Fibroblast of skin of right quadriceps (primary cell): ENCODE data around the gene BACH1.
"Not testable (repeated sequence)": the region's sequence is repeated elsewhere in the genome, so short reads cannot be mapped to it uniquely, and the experiment has no call there.

Source experiments
- DNase-seq: peaks from one replicate; pipeline ENCODE4 v3.0.0-alpha.2; 2013

BACH1 gene

DNA sequence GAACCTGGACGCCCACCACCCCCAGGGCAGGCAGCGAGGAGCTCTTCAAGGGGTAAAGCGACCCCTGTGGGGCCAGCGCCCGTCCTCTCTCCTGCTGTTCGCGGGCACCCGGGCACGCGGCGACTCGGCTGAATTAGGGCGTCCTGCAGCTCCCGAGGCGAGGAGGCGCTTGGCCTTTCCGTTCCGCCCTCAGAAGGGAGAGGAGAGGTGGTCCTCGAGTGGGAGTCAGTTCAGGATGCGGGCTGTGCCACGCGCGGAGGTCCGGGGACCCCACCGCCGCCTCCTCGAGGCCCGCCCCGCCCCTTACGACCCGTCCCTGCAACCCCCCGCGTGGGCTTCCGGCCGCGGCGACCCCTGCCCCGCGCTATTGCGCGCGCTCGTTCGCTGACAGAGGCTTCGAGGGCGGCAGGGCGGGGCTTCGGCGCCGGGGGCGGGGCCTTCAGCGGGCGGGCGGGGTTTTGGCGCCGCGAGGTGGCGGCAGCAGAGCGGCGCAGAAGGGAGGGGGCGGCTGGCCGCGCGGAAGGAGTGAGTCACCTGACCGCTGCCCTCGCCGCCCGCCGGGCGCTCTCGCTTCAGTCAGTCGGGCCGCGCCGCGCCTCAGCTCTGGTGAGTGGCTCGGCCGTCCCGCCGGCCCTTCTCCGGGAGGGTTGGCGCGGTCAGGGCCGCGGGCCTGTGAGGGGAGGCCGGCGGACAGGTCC, at the start of gene BACH1:
Gene BACH1 (plus strand): TSS at position 575 of the 698 bp plus-strand sequence. CDS start 22,359 bp downstream, outside the sequence.
- DNase-seq = peak; percentile 90

DNA sequence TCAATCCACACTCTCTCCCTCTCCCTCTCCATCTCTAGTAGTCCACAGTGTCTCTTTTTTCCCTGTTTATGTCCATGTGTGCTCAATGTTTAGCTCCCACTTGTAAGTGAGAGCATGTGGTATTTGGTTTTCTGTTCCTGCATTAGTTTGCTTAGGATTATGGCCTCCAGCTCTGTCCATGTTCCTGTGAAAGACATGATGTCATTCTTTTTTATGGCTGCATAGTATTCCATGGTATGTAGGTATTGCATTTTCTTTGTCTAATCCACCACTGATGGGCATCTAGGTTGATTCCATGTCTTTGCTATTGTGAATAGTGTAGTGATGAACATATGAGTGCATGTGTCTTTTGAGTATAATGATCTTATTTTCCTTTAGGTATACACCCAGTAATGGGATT, 49.4 kb upstream of the BACH1 start:
- not testable (repeated sequence) for DNase-seq

DNA sequence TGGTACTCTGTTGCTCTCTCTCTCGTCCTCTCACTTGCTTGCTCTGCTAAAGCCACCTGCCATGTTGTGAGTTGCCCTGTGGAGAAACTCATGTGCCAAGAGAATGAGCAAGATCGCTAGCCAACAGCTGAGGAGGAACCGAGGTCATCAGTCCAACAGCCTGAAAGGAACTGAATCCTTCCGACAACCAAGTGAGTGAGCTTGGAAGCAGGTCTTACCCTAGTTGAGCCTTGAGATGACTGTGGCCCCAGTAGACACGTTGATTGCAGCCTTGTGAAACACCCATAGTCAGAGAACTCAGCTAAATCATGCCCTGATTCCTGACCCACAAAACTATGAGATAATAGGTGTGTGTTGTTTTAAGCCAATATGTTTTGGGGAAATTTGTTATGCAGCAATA, 48.1 kb upstream of the BACH1 start:
- DNase-seq = no peak

DNA sequence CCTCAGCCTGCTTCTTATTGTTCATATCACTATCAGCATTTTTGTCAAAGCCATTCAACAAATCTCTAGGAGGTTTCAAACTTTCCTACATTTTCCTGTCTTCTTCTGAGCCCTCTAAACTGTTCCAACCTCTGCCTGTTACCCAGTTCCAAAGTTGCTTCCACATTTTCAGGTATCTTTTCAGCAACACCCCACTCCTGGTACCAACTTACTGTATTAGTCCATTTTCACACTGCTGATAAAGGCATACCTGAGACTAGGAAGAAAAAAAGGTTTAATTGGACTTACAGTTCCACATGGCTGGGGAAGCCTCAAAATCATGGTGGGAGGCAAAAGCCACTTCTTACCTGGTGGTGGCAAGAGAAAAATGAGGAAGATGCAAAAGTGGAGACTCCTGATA, 44.9 kb upstream of the BACH1 start:
- DNase-seq = not testable (repeated sequence)

DNA sequence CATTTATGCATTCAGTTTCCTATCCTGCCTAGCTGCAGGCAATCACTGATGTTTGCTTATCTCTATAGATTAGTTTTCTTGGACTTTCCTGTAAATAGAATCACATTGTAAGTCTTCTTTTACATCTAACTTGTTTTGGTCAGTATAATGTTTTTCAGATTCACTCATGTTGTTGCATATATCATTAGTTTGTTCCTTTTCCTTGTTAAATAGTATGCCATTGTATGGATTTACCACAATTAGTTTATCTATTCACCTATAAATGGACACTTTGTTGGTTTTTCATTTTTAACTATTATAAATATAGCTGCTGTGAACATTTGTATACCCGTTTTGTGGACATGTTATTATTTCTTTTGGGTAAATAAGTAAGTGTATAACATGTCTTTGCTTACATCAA, 44.2 kb upstream of the BACH1 start:
- no peak for DNase-seq

DNA sequence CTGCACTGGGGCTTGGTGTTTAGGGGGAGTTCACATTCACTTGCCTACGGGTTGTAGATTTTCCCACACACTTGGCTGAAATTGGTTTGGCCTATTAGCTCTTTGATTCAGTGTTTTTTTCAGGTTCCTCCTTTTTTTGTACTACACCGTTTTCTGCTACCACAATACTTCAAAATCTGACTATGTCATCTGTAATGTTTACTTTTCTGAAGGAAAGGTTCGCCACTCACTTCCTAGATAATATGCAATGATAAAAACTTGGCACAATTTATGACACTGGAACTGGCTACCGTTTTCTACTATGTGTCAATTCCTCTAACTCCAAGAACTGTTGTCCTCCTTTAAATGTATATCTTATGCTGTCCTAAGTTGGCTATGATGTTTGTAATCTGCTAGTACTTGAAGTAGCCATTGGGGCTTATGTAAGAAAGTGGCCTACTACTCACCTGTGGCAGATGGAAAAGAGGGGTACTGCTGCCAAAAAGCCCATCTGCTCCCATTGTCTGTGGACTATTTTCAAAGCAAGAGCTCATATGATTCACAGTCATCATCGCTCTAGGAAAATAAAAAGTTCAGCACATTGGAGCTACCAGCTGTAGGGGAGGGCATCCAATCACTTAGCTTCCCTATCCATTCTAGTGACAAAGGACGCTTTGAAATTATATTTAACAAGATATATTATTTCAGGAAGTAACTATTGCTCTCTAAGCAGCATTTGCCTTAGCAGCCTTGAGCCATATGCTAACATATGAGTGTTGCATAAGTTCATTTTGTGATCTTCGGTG, 42.4 kb upstream of the BACH1 start:
- DNase-seq = no peak

DNA sequence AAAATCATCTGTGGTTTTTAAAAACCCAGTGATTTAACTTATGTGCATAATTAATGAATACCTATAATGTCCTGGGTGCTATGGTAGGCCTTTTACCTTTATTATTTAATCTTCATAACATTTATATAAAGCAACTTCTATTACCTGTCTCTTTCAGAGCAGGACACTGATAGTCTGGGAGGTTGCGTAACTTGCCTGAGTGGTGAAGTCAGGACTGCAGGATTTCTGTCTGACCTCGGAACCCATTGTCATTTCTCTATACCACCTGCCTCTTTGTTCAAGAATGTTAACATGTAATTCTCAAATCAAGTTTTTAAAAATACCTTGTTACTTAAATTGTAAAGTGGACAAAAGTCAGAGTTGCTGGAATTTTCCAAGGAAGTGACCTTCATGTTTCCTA, 41.0 kb upstream of the BACH1 start:
- no peak for DNase-seq

DNA sequence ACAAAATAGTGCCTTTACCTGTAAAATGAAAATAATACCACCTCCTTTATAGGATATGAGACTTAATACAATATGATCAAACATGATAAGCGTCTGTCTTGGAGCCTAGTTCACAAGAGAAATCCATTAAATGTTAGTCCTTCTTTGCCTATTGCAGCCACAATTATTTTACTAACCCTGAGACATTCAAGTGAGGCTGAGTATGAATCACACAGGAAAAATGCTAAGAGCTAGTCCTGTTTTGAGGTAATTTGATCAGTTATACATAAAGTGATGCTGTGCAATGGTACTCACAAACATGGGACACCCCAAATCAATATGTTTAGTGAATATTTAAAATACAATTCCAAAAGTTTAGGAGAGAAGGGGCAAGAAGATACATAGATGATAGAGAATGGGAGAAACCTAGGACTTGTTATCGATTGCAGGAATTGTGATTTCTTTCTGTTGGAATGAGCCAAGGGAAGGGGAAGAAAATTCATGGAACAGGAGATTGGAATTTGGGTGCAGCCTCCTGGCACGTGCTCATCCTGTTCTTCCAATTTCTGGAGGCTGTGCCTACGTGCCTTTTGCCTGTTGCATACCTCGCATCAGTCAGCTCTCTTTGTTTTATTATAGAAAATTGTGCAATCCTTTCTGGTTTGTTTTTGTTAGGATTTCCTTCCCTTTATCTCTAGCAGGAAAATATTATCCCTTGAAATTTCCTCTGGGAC, 39.9 kb upstream of the BACH1 start:
- peak; percentile 90 for DNase-seq

DNA sequence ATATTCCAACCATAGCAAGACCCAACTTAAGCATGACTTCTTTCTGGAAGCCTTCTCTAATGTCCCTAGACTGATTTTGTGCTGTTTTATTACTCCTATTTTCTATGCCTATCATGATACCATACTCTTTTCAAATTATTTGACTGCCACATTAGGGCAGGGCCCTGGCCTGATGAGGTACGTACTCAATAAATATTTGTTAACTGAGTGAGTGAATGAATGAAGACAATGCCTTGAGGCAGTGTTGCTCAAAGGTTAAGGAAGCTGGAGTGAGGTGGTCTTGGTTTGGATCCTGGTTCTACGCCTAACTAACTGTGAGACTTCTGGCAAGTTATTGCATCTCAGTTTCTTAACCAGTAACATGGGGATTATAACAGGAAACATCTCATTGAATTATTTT, 38.3 kb upstream of the BACH1 start:
- DNase-seq = no peak

DNA sequence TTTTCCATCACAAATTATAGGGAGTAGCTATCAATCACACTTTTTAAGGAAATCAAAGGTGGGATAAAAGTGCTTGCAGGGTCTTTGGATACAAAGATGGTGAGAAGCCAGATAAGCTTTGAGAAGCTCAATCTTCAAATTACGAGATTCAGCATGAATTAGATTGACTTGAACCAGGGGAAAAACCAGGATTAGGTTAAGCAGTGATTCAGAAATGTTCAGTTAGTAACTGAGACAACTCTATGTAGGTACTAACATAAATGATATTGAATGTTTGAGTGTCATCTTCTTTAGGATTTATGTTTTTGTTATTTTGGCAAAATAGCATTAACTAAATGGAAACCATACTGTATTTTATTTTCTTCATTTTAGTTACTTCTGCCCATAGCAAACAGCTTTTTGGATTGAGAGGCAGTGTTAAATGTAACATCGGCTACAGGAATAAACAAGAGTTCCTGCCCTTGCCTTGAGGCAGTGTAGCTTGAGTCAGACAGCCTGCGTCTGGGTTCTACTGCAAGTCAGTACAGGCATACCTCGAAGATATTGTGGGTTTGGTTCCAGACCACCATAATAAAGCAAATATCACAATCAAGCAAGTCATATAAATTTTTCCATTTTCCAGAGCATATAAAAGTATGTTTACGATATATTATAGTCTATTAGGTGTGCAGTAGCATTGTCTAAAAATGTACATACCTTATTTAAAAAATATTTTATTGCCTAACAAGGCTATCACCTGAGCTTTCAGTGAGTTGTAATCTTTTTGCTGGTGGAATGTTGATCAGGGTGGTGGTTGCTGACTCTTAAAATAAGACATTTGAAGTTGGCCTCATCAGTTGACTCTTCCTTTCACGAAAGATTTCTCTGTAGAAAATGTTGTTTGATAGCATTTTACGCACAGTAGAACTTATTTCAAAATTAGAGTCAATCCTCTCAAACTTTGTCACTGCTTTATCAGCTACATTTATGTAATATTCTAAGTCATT, 36.9 kb upstream of the BACH1 start:
- no peak for DNase-seq

DNA sequence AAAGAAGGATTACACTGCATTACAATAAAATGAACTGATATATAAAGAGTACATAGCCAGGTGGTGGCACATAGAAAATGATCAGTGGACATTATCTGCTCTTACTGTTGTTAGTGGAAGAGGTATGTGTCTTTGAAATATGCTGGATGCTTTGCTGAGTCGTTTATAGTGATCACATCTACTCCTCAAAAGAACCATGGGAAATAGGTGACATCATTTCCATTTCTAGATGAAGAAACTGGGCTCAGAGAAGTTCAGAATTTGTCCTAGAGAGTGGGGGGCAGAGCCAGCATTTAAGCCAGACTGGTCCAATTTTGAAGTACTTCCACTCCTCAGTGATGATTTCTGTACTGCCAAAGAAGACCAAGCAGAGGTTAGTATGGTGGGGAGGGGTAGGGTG, 34.0 kb upstream of the BACH1 start:
- peak; percentile 19 for DNase-seq

DNA sequence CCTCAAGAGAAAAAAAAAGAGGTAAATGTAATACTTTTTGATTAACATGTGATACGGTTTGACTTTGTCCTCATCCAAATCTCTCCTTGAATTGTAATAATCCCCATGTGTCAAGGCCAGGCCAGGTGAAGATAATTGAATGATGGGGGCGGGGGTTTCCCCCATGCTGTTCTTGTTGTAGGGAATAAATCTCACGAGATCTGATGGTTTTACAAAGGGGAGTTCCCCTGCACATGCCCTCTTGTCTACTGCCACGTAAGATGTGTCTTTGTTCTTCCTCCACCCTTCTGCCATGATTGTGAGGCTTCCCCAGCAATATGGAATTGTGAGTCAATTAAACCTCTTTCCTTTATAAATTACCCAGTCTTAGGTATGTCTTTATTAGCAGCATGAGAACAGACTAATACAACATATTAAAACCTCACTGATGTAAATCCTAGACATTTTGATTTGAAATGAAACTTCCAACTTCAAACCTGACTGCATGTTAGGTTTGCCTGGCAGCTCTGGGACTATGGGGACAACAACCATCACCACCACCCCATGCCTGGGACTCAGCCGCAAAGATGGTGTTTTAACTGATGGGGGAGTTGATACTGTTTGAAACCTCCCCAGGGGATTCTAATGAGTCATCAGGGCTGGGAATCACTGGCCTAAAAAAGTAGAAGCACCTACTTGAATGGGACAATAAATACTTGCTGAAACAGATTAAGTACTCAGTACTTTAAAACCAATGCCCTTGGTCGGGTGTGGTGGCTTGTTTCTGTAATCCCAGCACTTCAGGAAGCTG, 32.8 kb upstream of the BACH1 start:
- DNase-seq = peak; percentile 30

DNA sequence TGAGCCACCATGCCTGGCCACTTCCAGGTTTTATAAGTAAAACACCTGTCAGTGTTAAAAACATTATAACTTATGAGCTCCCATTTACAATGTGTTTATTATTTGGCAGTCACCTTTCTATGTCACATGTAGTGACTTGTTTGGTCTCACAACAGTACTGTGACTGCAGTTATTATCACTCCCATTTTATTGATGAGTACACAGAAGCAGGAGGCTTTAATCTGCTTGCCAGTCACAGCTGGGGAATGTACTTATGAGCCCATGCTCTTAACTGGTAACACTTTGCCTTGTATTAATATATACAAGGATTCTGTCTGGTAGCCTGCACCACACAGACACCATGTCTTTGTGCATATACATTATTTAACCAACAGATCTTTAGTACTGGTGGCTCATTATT, 31.1 kb upstream of the BACH1 start:
- no peak for DNase-seq

DNA sequence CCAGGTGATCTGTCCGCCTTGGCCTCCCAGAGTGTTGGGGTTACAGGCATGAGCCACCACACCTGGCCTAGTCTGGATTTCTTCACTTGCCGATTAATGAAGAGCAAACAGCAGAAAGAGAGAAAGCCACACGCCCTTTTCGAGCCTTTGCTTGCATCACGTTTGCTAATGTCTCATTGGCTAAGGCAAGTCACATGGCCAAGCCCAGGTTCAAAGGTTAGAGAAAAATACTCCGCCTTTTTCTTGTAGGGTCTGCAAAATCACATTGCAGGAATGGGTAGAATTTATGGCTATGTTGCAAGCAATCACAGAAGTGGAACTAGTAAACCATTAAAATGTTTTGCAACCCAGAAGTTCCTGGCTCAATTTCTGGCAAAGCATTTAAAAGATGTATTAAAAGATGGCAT, 26.8 kb upstream of the BACH1 start:
- DNase-seq = peak; percentile 25

DNA sequence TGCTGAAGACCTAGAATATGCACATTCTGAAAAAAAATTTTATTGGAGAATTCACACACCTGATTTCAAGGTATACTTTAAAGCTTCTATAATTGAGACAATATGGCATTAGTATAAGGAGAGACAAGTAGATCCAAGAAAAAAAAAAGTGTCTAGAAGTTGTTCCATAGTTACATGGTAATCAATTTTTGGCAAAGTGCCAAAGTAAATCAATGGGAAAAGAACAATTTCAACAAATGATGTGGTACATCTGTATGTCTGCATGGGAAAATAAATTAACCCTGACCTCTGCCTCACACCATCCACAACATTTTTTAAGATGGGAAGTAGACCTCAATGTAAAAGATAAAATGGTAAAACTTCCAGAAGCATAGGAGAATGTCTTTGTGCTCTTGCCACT, 21.3 kb upstream of the BACH1 start:
- DNase-seq = no peak

DNA sequence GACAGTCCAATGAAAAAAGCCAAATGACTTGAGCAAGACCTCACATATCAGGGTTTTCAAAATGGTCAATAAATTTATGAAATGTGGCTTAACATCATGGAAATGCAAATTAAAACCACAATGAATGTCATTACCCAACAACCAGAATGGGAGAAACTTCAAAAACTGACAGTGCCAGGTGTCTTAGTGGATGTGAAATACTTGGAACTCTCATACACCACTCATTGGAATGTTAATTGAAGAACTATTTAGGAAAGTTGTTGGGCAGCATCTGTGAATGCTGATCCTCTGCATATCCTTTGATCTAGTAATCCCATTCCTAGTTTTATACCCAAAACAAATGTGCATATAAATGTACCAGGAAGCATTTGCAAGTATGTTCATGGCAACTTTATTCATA, 19.2 kb upstream of the BACH1 start:
- no peak for DNase-seq

DNA sequence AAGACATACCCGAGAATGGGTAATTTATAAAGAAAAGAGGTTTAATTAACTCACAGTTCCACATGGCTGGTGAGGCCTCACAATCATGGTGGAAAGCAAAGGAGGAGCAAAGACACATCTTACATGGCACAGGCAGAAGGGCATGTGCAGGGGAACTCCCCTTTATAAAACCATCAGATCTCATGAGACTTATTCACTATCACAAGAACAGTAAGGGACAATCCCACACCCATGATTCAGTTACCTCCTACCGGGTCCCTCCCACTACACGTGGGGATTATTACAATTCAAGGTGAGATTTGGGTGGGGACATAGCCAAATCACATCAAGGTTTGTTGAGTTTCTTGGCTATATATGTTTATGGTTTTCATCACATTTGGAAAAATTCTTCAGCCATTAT, 16.9 kb upstream of the BACH1 start:
- DNase-seq = not testable (repeated sequence)

DNA sequence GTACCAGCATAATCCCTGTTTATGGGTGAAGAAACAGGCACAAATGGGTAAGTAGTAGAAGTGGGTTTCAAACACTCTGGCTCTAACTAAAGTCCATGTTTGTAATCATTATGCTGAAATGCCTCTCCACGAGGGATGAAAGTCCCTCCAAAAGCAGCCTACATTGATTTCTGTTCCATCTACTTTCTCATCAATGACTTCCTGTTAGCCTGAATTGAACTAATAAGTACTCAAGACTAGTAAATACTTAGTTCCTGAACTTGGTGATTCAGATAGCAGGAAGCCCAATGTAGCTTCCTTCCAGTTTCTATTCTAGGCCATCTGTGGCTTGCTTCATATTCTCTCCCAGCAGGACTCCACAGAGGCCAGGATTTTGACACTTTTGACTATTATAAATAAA, 11.3 kb upstream of the BACH1 start:
- DNase-seq = peak; percentile 34

DNA sequence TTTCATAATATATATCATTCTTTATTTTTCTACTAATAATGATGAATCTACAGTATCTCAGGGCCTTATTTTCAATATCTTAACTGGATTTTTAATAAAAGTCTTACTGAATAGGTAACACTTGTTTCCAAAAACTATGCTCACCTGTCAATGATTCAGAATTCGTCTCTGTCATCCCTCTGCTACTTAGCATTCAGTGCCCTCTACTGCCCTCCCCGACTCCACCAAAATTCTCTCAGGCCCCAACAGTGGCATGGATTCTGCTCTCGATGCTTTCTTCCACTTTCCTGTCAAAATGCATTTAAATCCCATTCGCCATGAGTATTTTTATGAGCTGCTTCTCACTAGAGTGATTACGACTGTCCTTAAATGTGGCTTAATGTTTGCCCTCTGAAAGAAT, 10.5 kb upstream of the BACH1 start:
- no peak for DNase-seq

DNA sequence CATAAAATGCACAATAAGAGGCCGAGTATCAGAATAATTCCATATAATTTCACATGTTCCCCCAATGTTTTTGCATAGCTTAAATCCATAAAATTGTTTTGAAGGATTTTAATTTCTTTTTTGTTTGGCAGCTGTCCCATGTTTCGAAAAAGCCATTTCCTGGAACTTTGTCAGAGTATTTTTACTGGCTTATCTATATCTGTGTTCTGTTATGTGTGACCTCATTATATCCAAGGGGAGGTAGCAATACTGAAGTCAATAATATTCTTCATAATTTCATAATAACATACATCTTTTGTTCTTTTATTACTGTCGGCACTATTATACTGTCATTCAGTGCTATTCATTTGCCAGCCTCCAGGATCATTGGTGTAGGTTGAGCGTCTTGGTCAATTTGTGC, 9.4 kb upstream of the BACH1 start:
- no peak for DNase-seq

DNA sequence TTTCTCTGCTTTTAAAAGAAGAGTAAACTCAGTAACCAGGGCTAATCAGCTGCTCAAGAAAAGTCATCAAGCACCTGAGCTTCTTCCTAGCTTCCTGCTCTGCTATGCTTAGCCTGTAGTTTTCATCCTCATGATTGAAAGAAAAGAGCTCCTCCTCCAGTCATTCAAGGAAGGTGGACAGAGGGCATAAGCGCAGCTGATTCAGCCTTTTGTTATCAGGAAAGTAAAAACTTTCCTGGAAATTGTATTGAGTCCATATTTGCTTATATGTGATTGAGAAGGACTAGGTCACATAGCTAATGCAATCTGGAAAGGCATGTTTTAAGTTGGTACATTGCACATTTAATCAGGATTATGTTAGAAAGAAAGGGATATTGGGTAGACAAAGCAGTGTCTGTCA, 8.5 kb upstream of the BACH1 start:
- DNase-seq = no peak

DNA sequence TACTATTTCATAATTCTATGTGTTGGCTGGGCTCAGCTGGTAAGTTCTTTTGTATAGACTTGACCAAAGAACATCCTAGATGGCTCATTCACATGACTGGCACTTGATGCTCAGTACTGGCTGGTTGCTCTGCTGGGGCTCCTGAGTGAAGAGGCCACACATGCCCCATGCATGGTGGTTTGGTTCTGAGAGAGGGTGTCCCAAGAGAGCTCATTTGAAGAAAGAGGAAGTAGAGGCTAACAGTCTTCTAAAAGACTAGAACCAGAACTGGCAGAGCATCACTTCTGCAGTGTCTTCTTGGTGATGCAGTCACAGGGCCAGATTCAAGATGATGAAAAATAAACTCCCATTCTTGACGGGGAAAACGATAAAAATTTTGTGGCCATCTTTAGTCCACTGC, 5.2 kb upstream of the BACH1 start:
- DNase-seq = no peak
